Measurements from ENCODE around the gene FRAS1.
"Not testable (repeated sequence)": the region's sequence is repeated elsewhere in the genome, so short reads cannot be mapped to it uniquely, and the experiment has no call there.

The FRAS1 gene

GRCh38 chr4:78524009-78524408 is 466.9 kb downstream of the FRAS1 start:
- DNase-seq, result no peak

GRCh38 chr4:78525559-78525958 is 468.4 kb downstream of the FRAS1 start:
- DNase-seq, result no peak

GRCh38 chr4:78527103-78527502 is 470.0 kb downstream of the FRAS1 start:
- no peak for DNase-seq

GRCh38 chr4:78527555-78527954 is 470.4 kb downstream of the FRAS1 start:
- DNase-seq, result no peak

- DNase-seq, result no peak
Measured at GRCh38 chr4:78528327-78528726, 471.2 kb downstream of the FRAS1 start.

- DNase-seq, result no peak
Measured at GRCh38 chr4:78529569-78530209, 472.6 kb downstream of the FRAS1 start.

GRCh38 chr4:78532046-78532445 is 474.9 kb downstream of the FRAS1 start:
- DNase-seq, result no peak

GRCh38 chr4:78533854-78534253 is 476.7 kb downstream of the FRAS1 start:
- no peak for DNase-seq

GRCh38 chr4:78534286-78534955 is 477.3 kb downstream of the FRAS1 start:
- DNase-seq, result no peak

- no peak for DNase-seq
Measured at GRCh38 chr4:78542373-78542772, 485.2 kb downstream of the FRAS1 start.

GRCh38 chr4:78543424-78544125 is 486.5 kb downstream of the FRAS1 start:
- no peak for DNase-seq

- no peak for DNase-seq
Measured at GRCh38 chr4:78544678-78545077, 487.6 kb downstream of the FRAS1 start.

- DNase-seq, result no peak
Measured at GRCh38 chr4:78545275-78546246, 488.4 kb downstream of the FRAS1 start.

- DNase-seq, result not testable (repeated sequence)
Measured at GRCh38 chr4:78547899-78548298, 490.8 kb downstream of the FRAS1 start.

GRCh38 chr4:78548889-78549288 is 491.8 kb downstream of the FRAS1 start:
- DNase-seq, result not testable (repeated sequence)

GRCh38 chr4:78551420-78552351 is 494.6 kb downstream of the FRAS1 start, which contains the start of gene ANXA3:
TSS of gene ANXA3 (plus strand) at chr4:78551770. CDS start at chr4:78554474, 2,704 bp downstream.
- DNase-seq, result no peak

GRCh38 chr4:78552389-78553042 is 495.4 kb downstream of the FRAS1 start:
- no peak for DNase-seq

- DNase-seq, result no peak
Measured at GRCh38 chr4:78553043-78553396, 495.9 kb downstream of the FRAS1 start.

GRCh38 chr4:78553529-78554060 is 496.5 kb downstream of the FRAS1 start:
- DNase-seq, result no peak

- no peak for DNase-seq
Measured at GRCh38 chr4:78556665-78557064, 499.5 kb downstream of the FRAS1 start.

GRCh38 chr4:78557841-78558240 is 500.7 kb downstream of the FRAS1 start:
- DNase-seq, result no peak
